ENCODE data around the gene UGT1A8.

Gene UGT1A8

GRCh38 chr2:233820774-233821105 is 203.3 kb downstream of the UGT1A8 start:
- H3K79me2 ChIP-seq (ENCODE audit: insufficient read depth, low read length), result no peaks in the 10 kb centered on the region
- no peak for TF ChIP-seq EZH2 (IDR thresholded peaks at IDR 0.05; ENCODE audit: borderline replicate concordance, low read length)
- TF ChIP-seq, protein P1, sequence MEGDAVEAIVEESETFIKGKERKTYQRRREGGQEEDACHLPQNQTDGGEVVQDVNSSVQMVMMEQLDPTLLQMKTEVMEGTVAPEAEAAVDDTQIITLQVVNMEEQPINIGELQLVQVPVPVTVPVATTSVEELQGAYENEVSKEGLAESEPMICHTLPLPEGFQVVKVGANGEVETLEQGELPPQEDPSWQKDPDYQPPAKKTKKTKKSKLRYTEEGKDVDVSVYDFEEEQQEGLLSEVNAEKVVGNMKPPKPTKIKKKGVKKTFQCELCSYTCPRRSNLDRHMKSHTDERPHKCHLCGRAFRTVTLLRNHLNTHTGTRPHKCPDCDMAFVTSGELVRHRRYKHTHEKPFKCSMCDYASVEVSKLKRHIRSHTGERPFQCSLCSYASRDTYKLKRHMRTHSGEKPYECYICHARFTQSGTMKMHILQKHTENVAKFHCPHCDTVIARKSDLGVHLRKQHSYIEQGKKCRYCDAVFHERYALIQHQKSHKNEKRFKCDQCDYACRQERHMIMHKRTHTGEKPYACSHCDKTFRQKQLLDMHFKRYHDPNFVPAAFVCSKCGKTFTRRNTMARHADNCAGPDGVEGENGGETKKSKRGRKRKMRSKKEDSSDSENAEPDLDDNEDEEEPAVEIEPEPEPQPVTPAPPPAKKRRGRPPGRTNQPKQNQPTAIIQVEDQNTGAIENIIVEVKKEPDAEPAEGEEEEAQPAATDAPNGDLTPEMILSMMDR (IDR thresholded peaks at IDR 0.05; ENCODE audit: low read length), result no peak
- no peaks in the 10 kb centered on the region for H3K9me3 ChIP-seq (ENCODE audit: low read length)
- H3K4me2 ChIP-seq (ENCODE audit: low read length), result no peak overlapping the region
- no peaks in the 10 kb centered on the region for H3K4me1 ChIP-seq (ENCODE audit: insufficient read depth, low read length, severe bottlenecking)
- H3K4me3 ChIP-seq (ENCODE audit: low read depth, low read length, poor library complexity, severe bottlenecking), result no peak overlapping the region
- no peaks in the 10 kb centered on the region for H3F3A ChIP-seq (ENCODE audit: insufficient read depth, low read length)
- H4K20me1 ChIP-seq (ENCODE audit: insufficient read depth, low read length), result no peaks in the 10 kb centered on the region
- no peak overlapping the region for H2AFZ ChIP-seq (ENCODE audit: low read length)
- no peak overlapping the region for H3K27ac ChIP-seq (ENCODE audit: low read depth, low read length, poor library complexity, severe bottlenecking)
- H3K9me2 ChIP-seq (ENCODE audit: low read depth, low read length), result no peaks in the 10 kb centered on the region
- H3K36me3 ChIP-seq (ENCODE audit: insufficient read depth, low read length), result no peaks in the 10 kb centered on the region
- H3K27me3 ChIP-seq (ENCODE audit: insufficient read depth, low read length), result peaks cover 9% of the 10 kb centered on the region; the same call in 1 of the 2 replicates
- no peak overlapping the region for H3K9ac ChIP-seq (ENCODE audit: low read length)

DNA sequence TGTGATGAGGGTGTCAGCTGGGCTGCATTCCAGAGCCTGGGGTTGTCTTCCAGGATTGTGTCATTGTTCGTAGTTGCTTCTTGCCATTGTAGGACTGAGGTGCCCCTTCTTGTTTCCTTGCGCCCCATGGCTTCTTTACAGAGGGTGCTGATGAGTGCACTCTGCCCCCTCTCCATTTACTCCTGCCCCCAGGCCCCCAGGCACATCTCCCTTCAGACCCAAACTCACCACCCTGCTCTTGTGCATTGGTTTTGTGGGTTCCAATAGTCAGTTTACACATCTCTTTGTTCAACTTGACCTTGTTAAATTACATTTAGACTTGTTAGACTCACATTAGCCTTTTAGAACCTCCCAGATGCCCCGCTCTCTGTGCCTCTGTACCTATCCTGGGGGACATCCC is 203.8 kb downstream of the UGT1A8 start:
- Histone ChIP-seq H4K20me1 (ENCODE audit: insufficient read depth, low read length) (no peaks in the 10 kb centered on the region), H3F3A (ENCODE audit: insufficient read depth, low read length) (no peaks in the 10 kb centered on the region), H3K4me3 (ENCODE audit: low read depth, low read length, poor library complexity, severe bottlenecking) (no peak overlapping the region), H3K9ac (ENCODE audit: low read length) (no peak overlapping the region), H3K27ac (ENCODE audit: low read depth, low read length, poor library complexity, severe bottlenecking) (no peak overlapping the region), H3K4me1 (ENCODE audit: insufficient read depth, low read length, severe bottlenecking) (no peaks in the 10 kb centered on the region), H3K9me2 (ENCODE audit: low read depth, low read length) (no peaks in the 10 kb centered on the region), H3K79me2 (ENCODE audit: insufficient read depth, low read length) (no peaks in the 10 kb centered on the region), H3K4me2 (ENCODE audit: low read length) (no peak overlapping the region), H3K27me3 (ENCODE audit: insufficient read depth, low read length) (peaks cover 9% of the 10 kb centered on the region; the same call in 1 of the 2 replicates), H2AFZ (ENCODE audit: low read length) (no peak overlapping the region), H3K9me3 (ENCODE audit: low read length) (no peaks in the 10 kb centered on the region), H3K36me3 (ENCODE audit: insufficient read depth, low read length) (no peaks in the 10 kb centered on the region)
- no peak for TF ChIP-seq EZH2 (IDR thresholded peaks at IDR 0.05; ENCODE audit: borderline replicate concordance, low read length)
- TF ChIP-seq, protein P1 (IDR thresholded peaks at IDR 0.05; ENCODE audit: low read length), result no peak

- H3K4me1 ChIP-seq (ENCODE audit: insufficient read depth, low read length, severe bottlenecking), result no peaks in the 10 kb centered on the region
- no peaks in the 10 kb centered on the region for H4K20me1 ChIP-seq (ENCODE audit: insufficient read depth, low read length)
- peaks cover 9% of the 10 kb centered on the region; the same call in 1 of the 2 replicates for H3K27me3 ChIP-seq (ENCODE audit: insufficient read depth, low read length)
- no peak overlapping the region for H3K4me3 ChIP-seq (ENCODE audit: low read depth, low read length, poor library complexity, severe bottlenecking)
- H3K4me2 ChIP-seq (ENCODE audit: low read length), result no peak overlapping the region
- no peaks in the 10 kb centered on the region for H3K79me2 ChIP-seq (ENCODE audit: insufficient read depth, low read length)
- no peaks in the 10 kb centered on the region for H3K9me2 ChIP-seq (ENCODE audit: low read depth, low read length)
- no peak overlapping the region for H3K9ac ChIP-seq (ENCODE audit: low read length)
- H3K9me3 ChIP-seq (ENCODE audit: low read length), result no peaks in the 10 kb centered on the region
- no peak for TF ChIP-seq EZH2 (IDR thresholded peaks at IDR 0.05; ENCODE audit: borderline replicate concordance, low read length)
- TF ChIP-seq, protein P1 (IDR thresholded peaks at IDR 0.05; ENCODE audit: low read length), result no peak
- no peak overlapping the region for H3K27ac ChIP-seq (ENCODE audit: low read depth, low read length, poor library complexity, severe bottlenecking)
- H3F3A ChIP-seq (ENCODE audit: insufficient read depth, low read length), result no peaks in the 10 kb centered on the region
- no peak overlapping the region for H2AFZ ChIP-seq (ENCODE audit: low read length)
- no peaks in the 10 kb centered on the region for H3K36me3 ChIP-seq (ENCODE audit: insufficient read depth, low read length)
Observed at GRCh38 chr2:233821709-233822100, 204.3 kb downstream of the UGT1A8 start.
